22Rv1 (cell line): ENCODE results near the gene TADA2A.

ENCODE experiments used
- ZFX ChIP-seq: fragments of 450-650 bp; IDR thresholded peaks from 2 replicates; pipeline ENCODE4 v1.6.1; 2017; ENCODE audit warnings: antibody characterized with exemption, borderline replicate concordance
- TF ChIP-seq, protein P1 (sequence below): fragments of 450-650 bp; IDR thresholded peaks from 2 replicates; pipeline ENCODE4 v1.5.1; 2017; ENCODE audit warnings: mild to moderate bottlenecking

DNA sequence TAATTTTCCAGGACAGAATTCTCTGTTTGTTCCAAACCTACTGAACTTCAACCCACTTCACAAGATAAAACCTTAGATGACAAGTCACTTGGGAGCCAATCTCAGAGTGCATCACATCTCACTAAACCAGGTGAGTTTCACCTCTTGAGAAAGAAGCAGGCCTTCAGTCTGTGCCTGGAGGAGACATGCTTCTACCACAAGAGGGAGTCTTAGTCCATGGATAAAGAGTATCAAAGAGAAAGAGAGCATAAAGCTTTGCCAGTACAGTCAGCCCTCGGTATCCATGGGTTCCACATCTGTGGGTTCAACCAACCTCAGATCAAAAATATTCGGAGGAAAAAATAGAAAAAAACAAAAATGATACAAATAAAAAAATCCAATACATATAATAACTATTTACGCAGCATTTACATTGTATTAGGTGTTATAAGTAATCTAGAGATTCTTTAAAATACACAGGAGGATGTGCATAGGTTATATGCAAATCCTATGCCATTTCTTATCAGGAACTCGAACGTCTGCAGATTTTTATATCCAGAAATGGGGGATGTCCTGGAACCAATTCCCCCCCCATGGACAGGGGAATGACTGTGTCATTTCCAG, 120.7 kb downstream of the TADA2A start:
- TF ChIP-seq, protein P1, sequence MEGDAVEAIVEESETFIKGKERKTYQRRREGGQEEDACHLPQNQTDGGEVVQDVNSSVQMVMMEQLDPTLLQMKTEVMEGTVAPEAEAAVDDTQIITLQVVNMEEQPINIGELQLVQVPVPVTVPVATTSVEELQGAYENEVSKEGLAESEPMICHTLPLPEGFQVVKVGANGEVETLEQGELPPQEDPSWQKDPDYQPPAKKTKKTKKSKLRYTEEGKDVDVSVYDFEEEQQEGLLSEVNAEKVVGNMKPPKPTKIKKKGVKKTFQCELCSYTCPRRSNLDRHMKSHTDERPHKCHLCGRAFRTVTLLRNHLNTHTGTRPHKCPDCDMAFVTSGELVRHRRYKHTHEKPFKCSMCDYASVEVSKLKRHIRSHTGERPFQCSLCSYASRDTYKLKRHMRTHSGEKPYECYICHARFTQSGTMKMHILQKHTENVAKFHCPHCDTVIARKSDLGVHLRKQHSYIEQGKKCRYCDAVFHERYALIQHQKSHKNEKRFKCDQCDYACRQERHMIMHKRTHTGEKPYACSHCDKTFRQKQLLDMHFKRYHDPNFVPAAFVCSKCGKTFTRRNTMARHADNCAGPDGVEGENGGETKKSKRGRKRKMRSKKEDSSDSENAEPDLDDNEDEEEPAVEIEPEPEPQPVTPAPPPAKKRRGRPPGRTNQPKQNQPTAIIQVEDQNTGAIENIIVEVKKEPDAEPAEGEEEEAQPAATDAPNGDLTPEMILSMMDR = peak; percentile 79
- TF ChIP-seq ZFX = no peak
